Activated CD4-positive, alpha-beta T cell treated with anti-CD3 and anti-CD28 coated beads, Interleukin-2, amount 10 ng/mL, durations not matched to agents 24 days and 14 days (primary cell): ENCODE results near the gene GGA3. TPM values are rescaled to one million over a fixed set of nuclear protein-coding genes. Genes with fewer than 3 reads are reported as not detected.
"Not testable (repeated sequence)": the region's sequence is repeated elsewhere in the genome, so short reads cannot be mapped to it uniquely, and the experiment has no call there.

Experiments
- DNase-seq: peaks from one replicate; pipeline ENCODE4 v3.0.0; 2022
- H3K27ac Mint-ChIP-seq: one replicate; pipeline ENCODE4 v1.8.0; 2022; ENCODE audit warnings: mild to moderate bottlenecking, mixed read lengths
- H3K27me3 Mint-ChIP-seq: one replicate; pipeline ENCODE4 v1.8.0; 2022; ENCODE audit warnings: mixed read lengths
- H3K36me3 Mint-ChIP-seq: one replicate; pipeline ENCODE4 v1.8.0; 2022; ENCODE audit warnings: low read depth, mild to moderate bottlenecking, mixed read lengths
- H3K4me1 Mint-ChIP-seq: one replicate; pipeline ENCODE4 v1.8.0; 2021; ENCODE audit warnings: mixed read lengths
- H3K4me3 Mint-ChIP-seq: one replicate; pipeline ENCODE4 v1.8.0; 2022; ENCODE audit warnings: mild to moderate bottlenecking, moderate library complexity, mixed read lengths
- H3K9me3 Mint-ChIP-seq: one replicate; pipeline ENCODE4 v1.8.0; 2021; ENCODE audit warnings: mixed read lengths
- intact Hi-C: fragments of 100-400 bp; cut with micrococcal nuclease; formaldehyde crosslinking; loops from one replicate; pipeline ENCODE4 v1.15.1; 2023
- total RNA-seq: library from RNA; stranded (reverse); gene quantifications from 2 replicates; pipeline ENCODE4 v1.2.3, GENCODE V29; 2022

Gene GGA3
- total RNA-seq, 1 donor from 2014 or later, result 84.2 TPM

- Mint-ChIP-seq H3K36me3 (peaks cover 35% of the 10 kb centered on the region), H3K9me3 (no peaks in the 10 kb centered on the region), H3K4me1 (peaks cover 17% of the 10 kb centered on the region), H3K27me3 (no peaks in the 10 kb centered on the region), H3K4me3 (peak overlapping the region; percentile 100), H3K27ac (peak overlapping the region; percentile 100)
- intact Hi-C loops, result loop anchor here (1.0 to 2.0 kb wide), 6 partner anchors 9 to 116 kb away; partner anchors contain the start of genes GGA3, MIF4GD and MRPS7
- DNase-seq, result peak; percentile 85
Observed at GRCh38 chr17:75288770-75289114, 27.3 kb upstream of the GGA3 start.

- peaks cover 18% of the 10 kb centered on the region for H3K4me1 Mint-ChIP-seq
- no peak for DNase-seq
- H3K36me3 Mint-ChIP-seq, result peaks cover 38% of the 10 kb centered on the region
- H3K9me3 Mint-ChIP-seq, result no peaks in the 10 kb centered on the region
- peak overlapping the region; percentile 100 for H3K4me3 Mint-ChIP-seq
- intact Hi-C loops, result loop anchor here (2.0 kb wide), 1 partner anchor 34 kb away; no protein-coding TSS in a partner anchor
- H3K27me3 Mint-ChIP-seq, result no peaks in the 10 kb centered on the region
- H3K27ac Mint-ChIP-seq, result peak overlapping the region; percentile 100
Observed at GRCh38 chr17:75288359-75288758, 27.0 kb upstream of the GGA3 start.

- no peaks in the 10 kb centered on the region for H3K9me3 Mint-ChIP-seq
- H3K27me3 Mint-ChIP-seq, result no peaks in the 10 kb centered on the region
- no peak for DNase-seq
- peaks cover 19% of the 10 kb centered on the region for H3K4me1 Mint-ChIP-seq
- peak overlapping the region; percentile 100 for H3K4me3 Mint-ChIP-seq
- intact Hi-C loops, result no loop called here
- H3K36me3 Mint-ChIP-seq, result peaks cover 42% of the 10 kb centered on the region
- H3K27ac Mint-ChIP-seq, result no peak overlapping the region
Observed at GRCh38 chr17:75287221-75287620, 25.8 kb upstream of the GGA3 start.

DNA sequence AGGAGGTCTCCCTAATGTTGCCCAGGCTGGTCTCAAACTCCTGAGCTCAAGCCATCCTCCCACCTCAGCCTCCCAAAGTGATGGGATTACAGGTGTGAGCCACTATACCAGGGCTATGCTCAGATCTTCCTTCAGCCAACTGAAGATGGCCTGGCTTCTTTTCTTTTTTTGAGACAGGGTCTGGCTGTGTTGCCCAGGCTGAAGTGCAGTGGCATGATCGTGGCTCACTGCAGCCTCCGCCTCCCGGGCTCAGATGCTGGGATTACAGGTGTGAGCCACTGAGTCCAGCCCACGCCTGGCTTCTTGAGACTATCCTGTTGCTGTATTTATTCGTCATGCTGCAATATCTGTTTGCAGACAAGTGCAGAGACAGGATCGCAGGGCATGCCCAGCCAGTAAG lies 23.7 kb upstream of the GGA3 start:
- Mint-ChIP-seq H3K36me3 (peaks cover 48% of the 10 kb centered on the region), H3K9me3 (no peaks in the 10 kb centered on the region), H3K4me1 (peaks cover 18% of the 10 kb centered on the region), H3K4me3 (no peak overlapping the region), H3K27me3 (no peaks in the 10 kb centered on the region), H3K27ac (no peak overlapping the region)
- intact Hi-C loops, result no loop called here
- DNase-seq, result no peak

GRCh38 chr17:75280189-75280588 lies 18.8 kb upstream of the GGA3 start:
- DNase-seq, H3K27me3 Mint-ChIP-seq, intact Hi-C loops, H3K9me3 Mint-ChIP-seq, H3K27ac Mint-ChIP-seq, H3K4me3 Mint-ChIP-seq, H3K4me1 Mint-ChIP-seq: not testable (repeated sequence)
- peaks cover 45% of the 10 kb centered on the region for H3K36me3 Mint-ChIP-seq

DNA sequence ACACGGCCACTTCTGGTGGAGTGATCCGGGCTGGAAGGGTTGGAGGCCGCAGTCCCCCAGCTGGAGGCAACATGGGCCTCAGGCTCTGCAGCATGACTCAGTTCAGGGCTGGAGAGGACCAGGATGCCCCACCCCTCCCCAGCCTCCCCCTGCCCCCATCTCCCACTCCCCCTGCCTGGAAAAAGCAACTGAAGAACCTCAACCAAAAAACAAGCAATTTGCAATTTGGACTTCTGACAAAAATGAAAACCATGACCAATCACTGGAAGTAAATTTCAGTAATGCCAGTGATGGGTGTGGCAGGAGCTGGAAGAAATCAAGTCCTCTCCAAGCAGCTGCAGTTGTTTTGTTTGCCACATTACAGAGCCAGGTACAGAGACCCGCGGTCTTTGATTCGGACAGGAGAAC lies 16.3 kb upstream of the GGA3 start:
- H3K27me3 Mint-ChIP-seq, result no peaks in the 10 kb centered on the region
- no peak for DNase-seq
- H3K27ac Mint-ChIP-seq, result no peak overlapping the region
- H3K9me3 Mint-ChIP-seq, result no peaks in the 10 kb centered on the region
- H3K36me3 Mint-ChIP-seq, result peaks cover 49% of the 10 kb centered on the region
- no peak overlapping the region for H3K4me3 Mint-ChIP-seq
- peaks cover 13% of the 10 kb centered on the region for H3K4me1 Mint-ChIP-seq
- intact Hi-C loops, result no loop called here

DNA sequence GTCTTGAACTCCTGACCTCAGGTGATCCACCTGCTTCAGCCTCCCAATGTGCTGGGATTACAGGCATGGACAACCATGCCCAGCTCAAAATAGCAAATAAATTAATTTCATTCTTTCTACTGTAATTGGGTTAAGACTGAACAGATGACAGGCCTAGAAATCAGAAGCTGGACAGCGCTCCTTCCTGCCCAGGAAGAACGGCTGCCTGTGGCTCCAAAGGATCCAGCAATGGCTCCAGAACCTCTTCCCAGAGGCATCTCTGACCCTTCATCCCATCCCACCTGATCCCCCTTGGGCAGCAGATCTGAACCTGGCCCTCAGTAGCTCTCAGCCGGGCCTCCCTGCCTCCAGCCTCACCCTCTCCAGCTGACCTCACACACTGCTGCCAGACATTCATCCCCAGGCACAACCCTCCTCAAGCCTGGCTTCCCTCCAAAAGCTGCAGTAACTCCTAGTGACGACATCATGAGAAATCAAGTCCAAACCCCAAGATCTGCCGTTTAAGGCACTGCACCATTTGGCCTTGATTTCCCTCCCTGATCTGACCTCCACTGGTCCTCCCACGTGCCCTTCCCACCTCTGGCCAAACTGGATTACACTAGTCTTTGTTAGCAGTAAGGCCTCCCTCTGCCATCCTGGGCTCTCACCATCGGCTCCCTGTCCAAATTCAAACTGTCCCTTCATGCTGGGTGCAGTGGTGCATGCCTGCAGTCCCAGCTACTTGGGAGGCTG lies 12.7 kb upstream of the GGA3 start:
- peaks cover 47% of the 10 kb centered on the region for H3K36me3 Mint-ChIP-seq
- peaks cover 28% of the 10 kb centered on the region for H3K4me1 Mint-ChIP-seq
- no peaks in the 10 kb centered on the region for H3K9me3 Mint-ChIP-seq
- H3K4me3 Mint-ChIP-seq, result peak overlapping the region; percentile 41
- H3K27ac Mint-ChIP-seq, result peak overlapping the region; percentile 36
- intact Hi-C loops, result no loop called here
- H3K27me3 Mint-ChIP-seq, result no peaks in the 10 kb centered on the region
- no peak for DNase-seq

DNA sequence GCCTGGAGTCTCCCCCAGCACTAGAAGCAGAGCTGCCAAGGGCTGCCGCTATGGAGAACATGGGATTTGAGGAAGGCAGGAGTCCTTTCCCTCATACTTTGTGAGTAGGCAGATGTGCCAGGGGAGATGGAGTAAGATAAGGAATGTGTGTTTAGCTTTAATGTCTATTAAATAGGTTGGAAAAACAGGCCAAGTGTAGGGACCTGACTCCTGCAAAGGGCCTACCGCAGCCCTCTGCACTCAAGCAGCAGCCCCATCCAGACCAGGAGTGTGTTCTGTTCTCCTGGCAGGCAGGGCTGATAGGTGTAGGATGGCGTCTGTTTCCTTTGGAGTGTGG lies 11.4 kb upstream of the GGA3 start:
- H3K36me3 Mint-ChIP-seq, result peaks cover 42% of the 10 kb centered on the region
- peaks cover 30% of the 10 kb centered on the region for H3K4me1 Mint-ChIP-seq
- H3K4me3 Mint-ChIP-seq, result peak overlapping the region; percentile 89
- no peaks in the 10 kb centered on the region for H3K27me3 Mint-ChIP-seq
- no peak for DNase-seq
- H3K9me3 Mint-ChIP-seq, result no peaks in the 10 kb centered on the region
- peak overlapping the region; percentile 69 for H3K27ac Mint-ChIP-seq
- intact Hi-C loops, result no loop called here

- H3K36me3 Mint-ChIP-seq, result peaks cover 41% of the 10 kb centered on the region
- no peaks in the 10 kb centered on the region for H3K9me3 Mint-ChIP-seq
- intact Hi-C loops, result loop anchor here (1.0 kb wide), 2 partner anchors 17 to 140 kb away; partner anchors contain the start of gene SLC25A19
- no peak for DNase-seq
- H3K4me1 Mint-ChIP-seq, result peaks cover 30% of the 10 kb centered on the region
- H3K27ac Mint-ChIP-seq, result peak overlapping the region; percentile 87
- H3K4me3 Mint-ChIP-seq, result peak overlapping the region; percentile 89
- H3K27me3 Mint-ChIP-seq, result no peaks in the 10 kb centered on the region
Observed at GRCh38 chr17:75271955-75272847, 10.8 kb upstream of the GGA3 start.

- Mint-ChIP-seq H3K27me3 (no peaks in the 10 kb centered on the region), H3K27ac (peak overlapping the region; percentile 87), H3K36me3 (peaks cover 45% of the 10 kb centered on the region), H3K4me1 (peaks cover 32% of the 10 kb centered on the region), H3K4me3 (peak overlapping the region; percentile 89), H3K9me3 (no peaks in the 10 kb centered on the region)
- intact Hi-C loops, result loop anchor here (1.0 kb wide), 2 partner anchors 18 to 141 kb away; partner anchors contain the start of gene SLC25A19
- DNase-seq, result peak; percentile 97
Observed at GRCh38 chr17:75271233-75271954, 10.0 kb upstream of the GGA3 start.

GRCh38 chr17:75270966-75271232 lies 9.5 kb upstream of the GGA3 start, which contains the start of gene MIF4GD:
MIF4GD (minus strand) TSS chr17:75271231; CDS start chr17:75270195, 1,036 bp downstream.
- peaks cover 32% of the 10 kb centered on the region for H3K4me1 Mint-ChIP-seq
- no peaks in the 10 kb centered on the region for H3K27me3 Mint-ChIP-seq
- H3K4me3 Mint-ChIP-seq, result peak within 1 kb of the TSS; percentile 89
- H3K27ac Mint-ChIP-seq, result peak within 1 kb of the TSS; percentile 90
- intact Hi-C loops, result loop anchor here (1.0 kb wide), 4 partner anchors 10 to 141 kb away; partner anchors contain the start of genes GGA3, GRB2, MRPS7 and SLC25A19
- no peaks in the 10 kb centered on the region for H3K9me3 Mint-ChIP-seq
- H3K36me3 Mint-ChIP-seq, result peaks cover 46% of the 10 kb centered on the region
- DNase-seq, result no peak

- H3K27me3 Mint-ChIP-seq, result no peaks in the 10 kb centered on the region
- DNase-seq, result peak; percentile 89
- H3K4me3 Mint-ChIP-seq, result peak overlapping the region; percentile 87
- peaks cover 48% of the 10 kb centered on the region for H3K36me3 Mint-ChIP-seq
- no peaks in the 10 kb centered on the region for H3K9me3 Mint-ChIP-seq
- intact Hi-C loops, result loop anchor here (1.0 kb wide), 2 partner anchors 9 to 135 kb away; partner anchors contain the start of genes GGA3, GRB2 and MRPS7
- H3K4me1 Mint-ChIP-seq, result peaks cover 32% of the 10 kb centered on the region
- peak overlapping the region; percentile 90 for H3K27ac Mint-ChIP-seq
Observed at GRCh38 chr17:75270218-75270965, 9.0 kb upstream of the GGA3 start.

DNA sequence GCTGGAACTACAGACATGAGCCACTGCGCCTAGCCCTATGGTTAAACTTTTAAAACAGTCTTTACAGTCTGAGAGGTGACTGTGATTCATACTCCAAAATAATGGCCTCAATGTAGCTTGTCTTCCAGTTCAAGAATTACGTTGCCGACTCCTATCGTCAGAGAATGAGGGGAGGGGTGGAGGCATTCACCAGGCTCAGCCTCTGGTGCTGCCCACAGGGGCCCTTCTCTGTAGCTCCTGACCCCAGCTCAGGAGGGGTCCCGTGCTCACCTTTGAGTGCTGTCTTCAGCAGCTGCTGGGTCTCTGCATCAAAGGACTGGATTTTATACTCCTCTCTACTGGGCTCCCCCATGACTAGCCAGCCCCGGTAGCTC lies 8.4 kb upstream of the GGA3 start:
- Mint-ChIP-seq H3K4me3 (peak overlapping the region; percentile 87), H3K4me1 (peaks cover 30% of the 10 kb centered on the region), H3K36me3 (peaks cover 49% of the 10 kb centered on the region), H3K27me3 (no peaks in the 10 kb centered on the region), H3K9me3 (no peaks in the 10 kb centered on the region), H3K27ac (peak overlapping the region; percentile 90)
- DNase-seq, result no peak
- intact Hi-C loops, result loop anchor here (1.0 to 10.0 kb wide), 3 partner anchors 9 to 515 kb away; partner anchors contain the start of genes GGA3, GRB2, MRPS7 and UNK
